ENCODE measurements around the gene NDUFS3. TPM values are rescaled to one million over a fixed set of nuclear protein-coding genes. Genes with fewer than 3 reads are reported as not detected.

The NDUFS3 gene
- total RNA-seq, 1 donor from 2014 or later = 342 TPM

DNA sequence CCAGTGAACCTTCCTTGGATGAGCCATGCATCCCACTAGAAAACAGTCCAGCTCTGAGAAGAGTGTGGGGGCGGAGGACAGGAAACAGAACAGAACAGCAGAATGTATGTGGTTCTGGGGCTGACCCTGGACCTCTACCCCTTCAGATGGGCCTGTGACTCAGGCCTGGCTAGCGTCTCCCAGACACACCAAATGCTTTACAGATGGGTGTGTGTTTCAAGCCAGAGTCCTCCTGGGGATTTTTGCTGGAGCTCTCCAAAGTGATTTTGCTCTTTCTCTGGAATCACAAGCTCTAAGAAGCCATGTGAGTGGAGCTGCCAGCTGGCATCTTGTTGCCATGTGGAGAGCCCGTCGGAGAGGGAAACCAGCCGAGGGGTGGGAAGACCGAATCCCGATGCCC is 28.5 kb downstream of the NDUFS3 start:
- intact Hi-C loops (cut with DNase I) = no loop called here
- ATAC-seq = peak; percentile 46

DNA sequence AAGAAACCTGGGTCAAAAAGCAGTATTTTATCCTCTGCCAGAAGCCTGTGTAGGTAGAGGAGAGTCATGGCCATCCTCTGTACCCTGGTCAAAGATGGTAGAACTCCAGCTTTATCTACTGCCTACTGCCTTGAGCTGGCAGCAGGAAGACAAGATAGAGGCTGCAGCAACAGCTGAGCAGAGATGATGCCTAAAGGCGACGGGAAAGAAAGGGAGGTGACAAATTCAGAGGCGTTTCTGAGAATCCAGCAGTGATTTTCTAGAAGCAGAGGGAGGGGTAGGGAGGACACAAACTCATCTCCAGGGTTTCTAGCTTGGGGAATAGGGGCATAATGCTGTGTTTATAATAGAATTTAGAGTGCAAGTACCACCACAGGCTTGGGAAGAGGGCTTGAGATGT is 30.8 kb downstream of the NDUFS3 start:
- intact Hi-C loops (cut with DNase I) = loop anchor here (2.0 to 10.0 kb wide), 3 partner anchors 15 to 235 kb away; partner anchors contain the start of genes C1QTNF4 and SPI1
- ATAC-seq (no peak), DNase-seq (ENCODE audit: missing footprints) (no peak)

More for the DNA sequence above, 28.5 kb downstream of the NDUFS3 start:
- DNase-seq (ENCODE audit: missing footprints) = peak; percentile 81

DNA sequence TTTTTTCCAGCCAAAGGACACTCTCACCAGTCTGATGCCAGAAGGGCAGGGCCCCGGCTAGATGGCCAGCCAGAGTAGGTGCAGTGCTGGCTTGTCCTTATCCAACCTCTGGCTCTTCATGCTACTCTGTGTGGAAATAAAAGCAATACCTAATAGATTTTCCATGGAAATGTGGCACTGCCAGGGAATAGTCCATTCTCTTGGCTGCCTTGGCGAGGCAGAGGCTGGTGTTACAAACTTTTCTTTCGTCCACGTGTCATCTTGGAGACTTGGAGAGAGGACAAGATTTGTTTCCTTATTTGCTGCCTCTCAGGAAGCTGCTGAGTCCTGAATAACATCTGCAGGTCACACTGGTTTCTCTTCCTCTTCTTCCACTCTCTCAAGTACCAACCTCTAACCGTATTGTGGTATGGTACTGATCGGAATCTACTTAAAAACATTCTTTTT is 32.5 kb downstream of the NDUFS3 start:
- ATAC-seq = peak; percentile 55
- no peak for DNase-seq (ENCODE audit: missing footprints)

DNA sequence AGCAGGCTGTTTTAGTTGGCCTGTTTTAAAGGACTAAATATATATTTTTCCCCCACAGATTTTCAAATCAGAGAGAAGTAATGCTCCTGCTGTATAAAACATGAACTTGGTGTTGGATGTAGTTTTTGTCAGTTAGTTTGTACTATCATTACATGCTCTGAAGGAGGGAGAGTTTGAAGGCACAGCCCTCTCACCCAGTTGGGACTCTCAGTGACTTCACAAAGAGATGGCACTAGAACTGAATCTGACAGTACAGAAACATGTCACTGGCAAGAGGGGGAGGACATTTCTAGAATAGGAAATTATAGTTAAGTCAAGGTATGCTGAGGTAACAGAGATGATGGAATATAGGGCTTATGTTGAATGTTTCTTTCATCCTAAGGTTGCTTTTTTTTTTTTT is 36.4 kb downstream of the NDUFS3 start:
- intact Hi-C loops (cut with DNase I) = loop anchor here (5.0 to 10.0 kb wide), 3 partner anchors 38 to 240 kb away; partner anchors contain the start of genes KBTBD4, NDUFS3 and SPI1

More for the DNA sequence above, 32.5 kb downstream of the NDUFS3 start:
- intact Hi-C loops (cut with DNase I) = loop anchor here (10.0 kb wide), 2 partner anchors 117 to 237 kb away; partner anchors contain the start of gene SPI1

DNA sequence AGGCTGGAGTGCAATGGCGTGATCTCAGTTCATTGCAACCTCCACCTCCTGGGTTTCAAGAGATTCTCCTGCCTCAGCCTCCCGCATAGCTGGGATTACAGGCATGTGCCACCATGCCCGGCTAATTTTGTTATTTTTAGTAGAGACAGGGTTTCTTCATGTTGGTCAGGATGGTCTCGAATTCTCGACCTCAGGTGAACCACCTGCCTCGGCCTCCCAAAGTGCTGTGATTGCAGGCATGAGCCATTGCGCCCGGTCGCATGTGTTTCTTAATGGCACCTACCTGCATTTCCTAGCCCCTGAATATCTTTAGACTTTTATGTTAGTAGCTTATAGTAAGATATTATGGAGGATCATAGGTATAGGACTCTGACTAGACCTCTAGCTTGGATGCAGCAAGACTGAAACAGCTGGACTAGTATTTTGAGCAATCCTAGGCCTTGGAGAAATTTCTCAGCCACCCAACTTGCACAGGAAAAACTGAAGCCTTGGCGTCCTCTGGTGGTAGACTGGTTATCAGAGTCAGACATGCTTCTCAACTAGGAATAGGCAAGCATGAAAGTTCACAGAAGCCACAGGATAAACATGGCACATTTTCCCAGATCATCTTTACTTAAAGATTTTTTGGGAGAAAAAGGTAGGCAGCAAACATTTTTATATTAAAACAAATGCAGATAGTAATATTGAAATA is 38.0 kb downstream of the NDUFS3 start:
- DNase-seq (ENCODE audit: missing footprints) (no peak), ATAC-seq (peak; percentile 80)
- intact Hi-C loops (cut with DNase I) = loop anchor here (5.0 to 10.0 kb wide), 3 partner anchors 40 to 242 kb away; partner anchors contain the start of genes KBTBD4, NDUFS3 and SPI1

More for the DNA sequence above, 36.4 kb downstream of the NDUFS3 start:
- ATAC-seq = no peak
- no peak for DNase-seq (ENCODE audit: missing footprints)

DNA sequence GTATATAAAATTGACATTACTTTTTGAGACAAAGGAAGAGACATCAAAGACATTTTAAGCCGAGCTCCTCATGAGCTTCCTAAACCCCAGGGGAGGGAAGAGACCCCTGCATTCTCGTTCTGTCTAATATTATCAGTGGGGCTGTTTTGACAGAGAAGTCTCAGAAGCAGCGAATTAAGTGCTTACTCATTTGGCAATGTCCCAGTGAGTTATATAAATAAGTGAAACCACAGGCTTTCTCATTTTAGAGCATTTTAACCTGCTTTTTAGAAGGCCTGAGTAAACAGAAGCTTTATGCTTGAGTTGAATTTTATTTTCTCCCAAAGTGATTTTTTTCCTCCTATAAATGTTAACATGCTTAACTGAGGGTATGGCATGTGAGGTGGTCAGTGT is 38.5 kb downstream of the NDUFS3 start:
- no peak for DNase-seq (ENCODE audit: missing footprints)
- intact Hi-C loops (cut with DNase I) = loop anchor here (5.0 to 10.0 kb wide), 3 partner anchors 40 to 243 kb away; partner anchors contain the start of genes KBTBD4, NDUFS3 and SPI1
- ATAC-seq = no peak

DNA sequence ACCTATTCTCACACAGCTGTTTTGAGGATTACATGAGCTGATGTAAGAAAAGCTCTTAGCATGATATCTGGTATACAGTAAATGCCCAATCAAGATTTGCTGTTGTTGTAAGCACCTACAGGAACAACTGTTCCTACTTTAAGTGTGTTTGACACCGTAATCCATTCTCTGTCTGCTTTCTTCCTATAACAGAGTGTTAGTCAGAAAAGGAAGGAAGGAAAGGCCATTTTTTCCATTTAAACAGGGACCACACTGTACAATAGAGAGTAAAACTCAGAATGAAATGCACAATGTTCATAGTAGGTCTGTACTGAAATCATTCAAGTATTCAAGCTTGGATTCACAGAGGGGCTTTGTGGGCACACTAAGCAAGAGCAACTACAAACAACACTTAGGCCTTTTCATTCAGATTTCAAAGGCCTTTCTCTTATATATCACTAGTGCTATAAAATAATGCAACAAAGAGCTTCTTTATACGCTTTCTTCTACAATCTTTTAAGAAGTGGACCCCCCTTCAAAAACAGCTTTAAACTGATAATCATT is 42.0 kb downstream of the NDUFS3 start:
- no peak for ATAC-seq
- intact Hi-C loops (cut with DNase I) = no loop called here
- DNase-seq (ENCODE audit: missing footprints) = no peak

DNA sequence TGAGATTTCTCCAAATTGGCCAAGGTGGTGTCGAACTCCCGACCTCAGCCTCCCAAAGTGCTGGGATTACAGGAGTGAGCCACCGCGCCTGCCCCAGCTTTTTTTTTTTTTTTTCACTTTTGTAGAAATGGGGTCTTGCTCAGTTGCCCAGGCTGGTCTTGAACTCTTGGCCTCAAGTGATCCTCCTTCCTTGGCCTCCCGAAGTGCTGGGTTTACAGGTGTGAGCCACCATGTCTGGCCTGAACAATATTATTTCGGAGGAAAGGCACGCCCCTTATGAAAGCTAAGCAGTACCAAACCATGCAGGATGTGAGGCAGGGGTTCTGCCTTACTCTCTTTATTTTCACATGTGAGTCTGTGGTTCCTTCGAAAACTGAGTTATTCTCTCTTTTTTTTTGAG is 47.4 kb downstream of the NDUFS3 start:
- ATAC-seq = no peak
- intact Hi-C loops (cut with DNase I) = no loop called here
- DNase-seq (ENCODE audit: missing footprints) = no peak

DNA sequence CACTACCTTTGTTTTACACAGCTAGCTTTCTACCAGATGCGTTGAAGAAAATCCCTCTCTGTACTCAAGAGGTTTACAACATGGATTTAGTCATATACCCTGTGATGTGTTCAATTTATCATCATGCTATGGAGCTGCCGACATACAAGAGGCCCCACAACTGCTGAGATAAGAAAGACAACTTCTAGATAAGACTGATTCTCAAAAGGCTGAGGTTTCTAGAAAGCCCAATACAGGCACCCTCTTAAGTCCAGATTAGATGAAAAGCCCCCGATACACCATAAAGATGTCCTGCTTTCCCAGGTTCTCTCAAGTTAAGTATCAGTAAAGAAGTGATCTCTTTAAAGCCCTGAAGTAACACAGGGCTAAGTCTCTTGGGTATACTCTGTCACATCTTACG is 49.2 kb downstream of the NDUFS3 start:
- no peak for DNase-seq (ENCODE audit: missing footprints)
- intact Hi-C loops (cut with DNase I) = no loop called here
- ATAC-seq = no peak

DNA sequence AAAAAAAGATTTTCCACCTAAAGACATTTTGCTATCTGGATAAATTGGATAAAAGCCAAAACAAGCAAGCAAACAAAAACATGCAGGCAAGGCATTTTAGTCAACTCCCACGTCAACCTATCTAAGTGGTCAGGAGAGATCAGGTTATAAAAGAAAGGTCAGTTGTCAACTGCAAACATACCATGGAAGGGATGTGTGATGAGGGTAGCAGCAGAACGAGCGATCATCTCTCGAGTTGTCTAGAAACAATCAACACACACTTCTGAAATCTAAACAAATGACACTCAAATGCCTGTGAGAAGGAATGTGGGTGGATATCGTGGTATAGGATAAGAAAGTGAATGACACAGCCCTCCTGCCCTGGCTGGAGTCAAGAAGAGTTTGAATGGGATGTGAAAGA is 52.6 kb downstream of the NDUFS3 start:
- no peak for DNase-seq (ENCODE audit: missing footprints)
- intact Hi-C loops (cut with DNase I) = loop anchor here (10.0 kb wide), 1 partner anchor 123 kb away; no protein-coding TSS in a partner anchor
- ATAC-seq = no peak

Other genes with a start within 250 kb of the NDUFS3 start
- 2,397 TPM for gene MYBPC3, start 226.4 kb upstream of the NDUFS3 start, total RNA-seq
- 14.6 TPM for gene SPI1, start 200.5 kb upstream of the NDUFS3 start, total RNA-seq
- gene SLC39A13, start 170.5 kb upstream of the NDUFS3 start, total RNA-seq = 35.0 TPM
- gene PSMC3, start 152.6 kb upstream of the NDUFS3 start, total RNA-seq = 160 TPM
- 7.0 TPM for gene RAPSN, start 129.9 kb upstream of the NDUFS3 start, total RNA-seq
- 96.2 TPM for gene CELF1, start 25.9 kb upstream of the NDUFS3 start, total RNA-seq
- 22.5 TPM for gene PTPMT1, start 13.5 kb upstream of the NDUFS3 start, total RNA-seq
- 13.1 TPM for gene KBTBD4, start 104 bp upstream of the NDUFS3 start, total RNA-seq
- 0.22 TPM for gene FAM180B, start 7.6 kb downstream of the NDUFS3 start, total RNA-seq
- 0.24 TPM for gene C1QTNF4, start 15.3 kb downstream of the NDUFS3 start, total RNA-seq
- 103 TPM for gene MTCH2, start 63.5 kb downstream of the NDUFS3 start, total RNA-seq
- 0.14 TPM for gene AGBL2, start 136.3 kb downstream of the NDUFS3 start, total RNA-seq
- 36.5 TPM for gene FNBP4, start 188.3 kb downstream of the NDUFS3 start, total RNA-seq

Data from Right ventricle myocardium inferior (tissue), 1 donor.